T-helper 1 cell treated with Interleukin-12 subunit alpha and Interleukin-12 subunit beta and Interleukin-4 antibody, amounts not matched to agents 30 ng/mL and 1 ng/mL, for 36 hours (primary cell): Measurements from ENCODE around the gene MED9. TPM values are rescaled to one million over a fixed set of nuclear protein-coding genes. Genes with fewer than 3 reads are reported as not detected.
"Not testable (repeated sequence)": the region's sequence is repeated elsewhere in the genome, so short reads cannot be mapped to it uniquely, and the experiment has no call there.

Experiments
- intact Hi-C: fragments of 100-400 bp; cut with micrococcal nuclease; formaldehyde crosslinking; loops from one replicate; pipeline ENCODE4 v1.15.1; 2024
- total RNA-seq: library from RNA; stranded (reverse); gene quantifications from 2 replicates; pipeline ENCODE4 v1.2.3, GENCODE V29; 2022

The MED9 gene
- 12.7 and 13.5 TPM in 2 replicates for total RNA-seq

- intact Hi-C loops: loop anchor here (1.0 to 10.0 kb wide), 8 partner anchors 19 to 708 kb away; partner anchors contain the start of genes ATPAF2, DRC3, GID4 and PEMT
These were observed at the start of gene MED9 for GRCh38 chr17:17476865-17477467. Gene MED9, plus strand, starts transcription at chr17:17477000. Its CDS starts 42 bp downstream, at chr17:17477042.

- intact Hi-C loops: no loop called here
These were observed 47.6 kb upstream of the MED9 start for GRCh38 chr17:17429222-17429621.

GRCh38 chr17:17430924-17431323, 45.9 kb upstream of the MED9 start:
- intact Hi-C loops: not testable (repeated sequence)

GRCh38 chr17:17431605-17432004, 45.2 kb upstream of the MED9 start:
- intact Hi-C loops: no loop called here

- intact Hi-C loops: no loop called here
These were observed 43.6 kb upstream of the MED9 start for GRCh38 chr17:17433000-17433703.

- intact Hi-C loops: no loop called here
These were observed 42.3 kb upstream of the MED9 start for GRCh38 chr17:17434477-17434876.

GRCh38 chr17:17435323-17435722, 41.5 kb upstream of the MED9 start:
- intact Hi-C loops: no loop called here

- intact Hi-C loops: no loop called here
These were observed 39.3 kb upstream of the MED9 start for GRCh38 chr17:17437461-17437860.

- intact Hi-C loops: no loop called here
These were observed 38.9 kb upstream of the MED9 start for GRCh38 chr17:17437893-17438292.

- intact Hi-C loops: loop anchor here (1.0 kb wide), 2 partner anchors 84 to 202 kb away; no protein-coding TSS in a partner anchor
These were observed 36.6 kb upstream of the MED9 start for GRCh38 chr17:17440010-17440843.

- intact Hi-C loops: loop anchor here (1.0 kb wide), 2 partner anchors 85 to 201 kb away; no protein-coding TSS in a partner anchor
These were observed 35.7 kb upstream of the MED9 start for GRCh38 chr17:17440938-17441675.

GRCh38 chr17:17443173-17443572, 33.6 kb upstream of the MED9 start:
- intact Hi-C loops: no loop called here

GRCh38 chr17:17445296-17445924, 31.4 kb upstream of the MED9 start:
- intact Hi-C loops: no loop called here

GRCh38 chr17:17445925-17446665, 30.7 kb upstream of the MED9 start:
- intact Hi-C loops: no loop called here

- intact Hi-C loops: no loop called here
These were observed 30.1 kb upstream of the MED9 start for GRCh38 chr17:17446666-17447155.

GRCh38 chr17:17447264-17447663, 29.5 kb upstream of the MED9 start:
- intact Hi-C loops: no loop called here

GRCh38 chr17:17448076-17448475, 28.7 kb upstream of the MED9 start:
- intact Hi-C loops: no loop called here

GRCh38 chr17:17448723-17449122, 28.1 kb upstream of the MED9 start:
- intact Hi-C loops: no loop called here

GRCh38 chr17:17453088-17453487, 23.7 kb upstream of the MED9 start:
- intact Hi-C loops: no loop called here

- intact Hi-C loops: no loop called here
These were observed 22.5 kb upstream of the MED9 start for GRCh38 chr17:17454276-17454675.
